ENCODE measurements around the gene RASSF6. TPM values are rescaled to one million over a fixed set of nuclear protein-coding genes. Genes with fewer than 3 reads are reported as not detected.

The RASSF6 gene
- total RNA-seq, 2 donors from 2014 or later: not detected

DNA sequence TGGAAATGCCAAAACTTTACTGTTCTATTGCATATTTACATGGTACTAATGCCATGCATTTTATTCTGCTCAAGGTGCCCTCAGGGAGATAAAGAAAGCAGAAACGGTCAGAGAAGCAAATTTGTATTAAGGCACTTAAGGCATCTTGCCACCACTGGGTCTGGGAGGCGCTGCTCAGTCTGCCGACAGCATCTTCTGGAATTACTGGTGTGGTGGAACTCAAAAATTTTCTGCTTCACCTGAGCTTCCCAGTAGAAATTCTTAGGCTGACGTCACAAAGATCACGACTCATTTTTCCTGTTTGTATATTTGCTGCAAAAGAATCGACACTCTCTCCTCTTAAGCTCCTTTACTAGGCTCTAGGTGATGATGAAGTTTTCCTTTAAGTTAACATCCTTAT is 3.0 kb downstream of the RASSF6 start:
- H3K4me3 ChIP-seq: no peak overlapping the region
- H3K9me3 ChIP-seq: no peaks in the 10 kb centered on the region
- peaks cover 0 to 4% of the 10 kb centered on the region in 2 donors for H3K27me3 ChIP-seq
- TF ChIP-seq, protein P1, sequence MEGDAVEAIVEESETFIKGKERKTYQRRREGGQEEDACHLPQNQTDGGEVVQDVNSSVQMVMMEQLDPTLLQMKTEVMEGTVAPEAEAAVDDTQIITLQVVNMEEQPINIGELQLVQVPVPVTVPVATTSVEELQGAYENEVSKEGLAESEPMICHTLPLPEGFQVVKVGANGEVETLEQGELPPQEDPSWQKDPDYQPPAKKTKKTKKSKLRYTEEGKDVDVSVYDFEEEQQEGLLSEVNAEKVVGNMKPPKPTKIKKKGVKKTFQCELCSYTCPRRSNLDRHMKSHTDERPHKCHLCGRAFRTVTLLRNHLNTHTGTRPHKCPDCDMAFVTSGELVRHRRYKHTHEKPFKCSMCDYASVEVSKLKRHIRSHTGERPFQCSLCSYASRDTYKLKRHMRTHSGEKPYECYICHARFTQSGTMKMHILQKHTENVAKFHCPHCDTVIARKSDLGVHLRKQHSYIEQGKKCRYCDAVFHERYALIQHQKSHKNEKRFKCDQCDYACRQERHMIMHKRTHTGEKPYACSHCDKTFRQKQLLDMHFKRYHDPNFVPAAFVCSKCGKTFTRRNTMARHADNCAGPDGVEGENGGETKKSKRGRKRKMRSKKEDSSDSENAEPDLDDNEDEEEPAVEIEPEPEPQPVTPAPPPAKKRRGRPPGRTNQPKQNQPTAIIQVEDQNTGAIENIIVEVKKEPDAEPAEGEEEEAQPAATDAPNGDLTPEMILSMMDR (IDR thresholded peaks at IDR 0.05): no peak
- no peak for DNase-seq (ENCODE audit: low spot score)
- H3K27ac ChIP-seq: no peak overlapping the region
- no peaks in the 10 kb centered on the region for H3K4me1 ChIP-seq
- H3K36me3 ChIP-seq: no peaks in the 10 kb centered on the region

GRCh38 chr4:73615613-73616012 is 4.6 kb downstream of the RASSF6 start:
- H3K27me3 ChIP-seq: peaks cover 0 to 2% of the 10 kb centered on the region in 2 donors
- H3K27ac ChIP-seq: no peak overlapping the region
- no peak overlapping the region for H3K4me3 ChIP-seq
- H3K4me1 ChIP-seq: no peaks in the 10 kb centered on the region
- H3K36me3 ChIP-seq: no peaks in the 10 kb centered on the region
- no peak for DNase-seq (ENCODE audit: low spot score)
- TF ChIP-seq, protein P1 (IDR thresholded peaks at IDR 0.05): no peak
- H3K9me3 ChIP-seq: no peaks in the 10 kb centered on the region

DNA sequence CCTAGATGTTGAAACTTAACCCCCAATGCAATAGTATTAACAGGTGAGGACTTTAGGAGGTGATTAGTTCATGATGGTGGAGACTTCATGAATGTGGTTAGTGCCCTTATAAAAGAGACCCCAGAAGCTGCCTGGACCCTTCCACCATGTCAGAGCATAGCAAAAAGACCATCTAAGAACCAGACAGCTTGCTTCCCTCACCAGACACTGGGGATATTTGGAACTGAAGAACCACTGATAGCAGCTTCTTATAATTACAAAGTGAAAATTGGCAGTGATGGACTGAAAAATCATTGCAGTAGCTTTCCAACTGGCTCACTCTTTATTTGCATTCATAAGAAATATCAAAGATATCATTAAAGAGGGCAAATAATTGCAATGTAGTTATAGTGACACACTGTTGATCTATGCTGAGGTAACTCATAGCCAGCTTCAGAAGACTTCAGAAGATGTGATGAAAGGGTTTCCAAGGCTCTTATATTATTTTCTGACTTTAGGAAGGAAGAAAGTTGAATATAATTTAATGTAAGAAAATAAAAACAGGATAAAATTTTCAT is 5.8 kb downstream of the RASSF6 start:
- TF ChIP-seq, protein P1 (IDR thresholded peaks at IDR 0.05): no peak
- Histone ChIP-seq H3K9me3 (no peaks in the 10 kb centered on the region), H3K27ac (no peak overlapping the region), H3K4me3 (no peak overlapping the region), H3K36me3 (no peaks in the 10 kb centered on the region), H3K27me3 (no peaks in the 10 kb centered on the region), H3K4me1 (no peaks in the 10 kb centered on the region)
- DNase-seq (ENCODE audit: low spot score): no peak

DNA sequence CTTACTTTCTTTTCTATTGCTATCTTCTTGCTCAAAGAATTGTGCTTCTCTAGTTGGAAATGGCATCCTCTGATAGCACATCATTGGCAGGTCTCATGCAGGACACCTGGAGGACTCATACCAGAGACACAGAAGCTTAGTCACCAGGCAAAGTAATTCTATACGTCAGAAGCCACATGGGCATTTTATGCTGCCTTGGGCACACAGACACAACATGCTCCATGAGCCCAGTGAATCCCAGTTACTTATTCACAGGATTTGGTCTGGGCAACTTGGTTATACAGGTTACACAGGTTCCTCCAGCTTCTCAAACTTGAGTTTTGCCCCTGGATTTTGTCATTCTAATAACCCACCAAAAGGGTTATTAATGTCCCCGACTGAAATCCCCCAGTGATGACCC is 7.1 kb downstream of the RASSF6 start:
- Histone ChIP-seq H3K36me3 (no peaks in the 10 kb centered on the region), H3K4me3 (no peak overlapping the region), H3K4me1 (no peaks in the 10 kb centered on the region), H3K9me3 (no peaks in the 10 kb centered on the region), H3K27ac (no peak overlapping the region), H3K27me3 (no peaks in the 10 kb centered on the region)
- TF ChIP-seq, protein P1 (IDR thresholded peaks at IDR 0.05): no peak
- DNase-seq (ENCODE audit: low spot score): no peak

DNA sequence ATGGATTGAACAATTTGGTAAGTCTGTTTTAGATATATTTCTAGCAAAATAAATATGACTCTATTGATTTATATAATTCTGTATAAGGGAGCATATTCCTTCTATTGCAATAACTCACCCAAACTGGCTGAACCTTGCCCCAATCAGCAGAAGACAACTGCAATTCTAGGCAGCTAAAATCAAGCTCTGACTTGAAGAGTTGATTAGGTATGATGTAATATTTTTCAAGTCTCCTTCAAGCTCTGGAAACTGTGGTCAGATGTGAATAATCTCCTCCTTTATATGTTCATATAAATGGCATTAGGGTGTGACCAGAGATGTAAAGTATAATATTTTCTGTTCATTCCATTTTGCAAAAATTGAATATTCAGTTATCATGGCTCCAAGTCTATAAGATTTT is 8.2 kb downstream of the RASSF6 start:
- no peaks in the 10 kb centered on the region for H3K4me1 ChIP-seq
- no peak overlapping the region for H3K27ac ChIP-seq
- H3K27me3 ChIP-seq: no peaks in the 10 kb centered on the region
- DNase-seq (ENCODE audit: low spot score): no peak
- no peaks in the 10 kb centered on the region for H3K9me3 ChIP-seq
- no peaks in the 10 kb centered on the region for H3K36me3 ChIP-seq
- no peak overlapping the region for H3K4me3 ChIP-seq
- TF ChIP-seq, protein P1 (IDR thresholded peaks at IDR 0.05): no peak

- no peak for DNase-seq (ENCODE audit: low spot score)
- no peak overlapping the region for H3K27ac ChIP-seq
- TF ChIP-seq, protein P1 (IDR thresholded peaks at IDR 0.05): no peak
- H3K4me3 ChIP-seq: no peak overlapping the region
- H3K27me3 ChIP-seq: no peaks in the 10 kb centered on the region
- no peaks in the 10 kb centered on the region for H3K9me3 ChIP-seq
- H3K4me1 ChIP-seq: no peaks in the 10 kb centered on the region
- H3K36me3 ChIP-seq: no peaks in the 10 kb centered on the region
Observed at GRCh38 chr4:73609706-73610105, 10.5 kb downstream of the RASSF6 start.

Measured in right atrium auricular region (tissue), 2 donors.